GM21576 (cell line): ENCODE measurements around the gene ANKS3.

Experiments
- ATAC-seq: cut with Tn5 transposase; IDR thresholded peaks from one replicate; pipeline ENCODE4 v1.9.1; 2021; ENCODE audit warnings: mild to moderate bottlenecking, moderate library complexity; ENCODE audit not compliant: unreplicated experiment

The ANKS3 gene

GRCh38 chr16:4729876-4730275 is 4.2 kb downstream of the ANKS3 start:
- ATAC-seq = no peak

GRCh38 chr16:4728676-4729075 is 5.4 kb downstream of the ANKS3 start:
- ATAC-seq = no peak

GRCh38 chr16:4726616-4727015 is 7.5 kb downstream of the ANKS3 start:
- no peak for ATAC-seq

DNA sequence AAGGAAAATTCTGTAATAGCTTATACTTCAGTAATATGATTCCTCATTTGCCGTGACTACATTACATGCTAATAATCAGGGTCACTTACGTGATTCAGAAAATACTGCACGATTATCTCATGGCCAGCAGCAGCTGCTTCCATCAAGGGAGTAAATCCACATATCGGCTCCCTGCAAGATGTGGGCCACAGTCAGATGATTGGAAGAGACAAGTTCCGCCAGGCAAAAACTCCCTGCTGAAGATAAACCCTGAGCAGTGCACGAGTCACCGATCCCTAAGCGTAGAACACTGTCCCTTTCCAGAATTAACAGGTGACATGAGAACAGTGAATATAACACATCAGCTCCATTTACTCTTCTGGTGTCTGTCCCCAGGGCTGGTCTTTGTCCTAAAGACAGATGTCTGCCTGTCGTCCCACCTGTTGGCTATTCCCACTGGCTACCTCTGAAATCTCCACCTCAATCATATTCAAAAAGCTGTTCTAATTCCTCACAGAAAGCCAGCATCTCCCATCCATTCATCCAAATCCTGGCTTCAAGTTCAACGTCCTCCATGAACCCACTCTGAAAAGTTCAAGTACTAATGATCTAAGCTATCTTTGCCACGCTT is 9.3 kb downstream of the ANKS3 start:
- no peak for ATAC-seq

- no peak for ATAC-seq
Measured at GRCh38 chr16:4723071-4723767, 10.9 kb downstream of the ANKS3 start.

- no peak for ATAC-seq
Measured at GRCh38 chr16:4718466-4718865, 15.6 kb downstream of the ANKS3 start.

GRCh38 chr16:4714996-4715395 is 19.1 kb downstream of the ANKS3 start:
- ATAC-seq = no peak

GRCh38 chr16:4713663-4714501 is 20.2 kb downstream of the ANKS3 start:
- ATAC-seq = no peak

GRCh38 chr16:4709481-4709880 is 24.6 kb downstream of the ANKS3 start:
- ATAC-seq = no peak

DNA sequence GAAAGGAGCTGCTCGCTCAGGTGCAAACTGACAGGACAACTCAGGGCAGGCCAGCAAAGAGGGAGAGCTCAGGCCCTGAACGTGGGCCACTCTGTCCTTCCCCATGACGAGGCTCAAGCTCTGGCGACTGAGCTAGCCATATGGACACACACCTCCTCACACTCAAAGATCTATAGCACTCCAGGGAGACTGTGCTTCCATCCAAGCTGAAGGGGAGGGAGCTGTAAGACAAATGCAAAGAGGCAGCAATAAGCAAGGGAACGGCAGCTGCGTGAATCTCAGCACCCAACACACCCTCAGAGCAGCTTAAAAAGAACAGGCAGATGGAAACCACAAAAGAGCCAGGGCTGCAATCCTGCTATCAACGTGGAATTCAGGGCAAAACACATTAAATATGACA is 27.2 kb downstream of the ANKS3 start:
- ATAC-seq = no peak

DNA sequence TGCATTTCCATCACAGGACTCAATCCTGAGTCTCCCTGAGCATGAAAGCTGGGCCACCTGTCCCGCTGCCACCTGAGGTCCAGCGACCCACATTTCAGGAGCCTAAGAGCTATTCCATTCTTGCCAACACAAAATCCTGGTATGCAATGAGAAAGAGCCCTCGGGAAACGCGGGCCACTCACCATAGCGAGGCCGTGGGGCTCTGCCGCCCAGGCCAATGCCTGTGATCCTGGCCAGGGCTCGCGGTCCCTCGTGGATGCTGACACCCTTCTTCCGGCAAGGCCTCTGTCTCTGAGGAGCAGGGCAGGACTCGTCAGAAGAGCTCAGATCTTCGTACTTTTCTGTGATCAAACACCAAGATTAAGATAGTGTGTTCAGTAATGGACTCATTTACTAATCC is 29.2 kb downstream of the ANKS3 start:
- ATAC-seq = no peak

GRCh38 chr16:4704491-4704890 is 29.6 kb downstream of the ANKS3 start:
- no peak for ATAC-seq

DNA sequence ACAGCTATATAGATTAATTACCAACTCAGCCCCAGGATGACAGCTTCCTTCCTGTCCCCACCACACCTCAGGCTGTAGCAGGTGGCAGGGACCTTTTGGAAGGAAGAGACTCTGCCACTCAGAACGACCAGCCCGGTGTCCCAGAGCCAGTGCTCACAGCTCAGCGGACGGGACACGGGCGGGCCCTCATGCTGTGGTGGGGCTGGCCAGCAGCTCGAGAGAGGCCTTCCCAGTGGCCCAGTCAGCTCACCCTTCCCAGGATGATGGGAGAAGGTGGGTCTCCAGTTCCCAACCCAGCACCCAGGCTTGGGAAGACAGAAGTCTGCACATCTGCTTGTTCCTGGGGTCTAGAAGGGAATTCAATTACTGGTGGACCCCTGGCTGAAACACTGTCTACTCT is 30.2 kb downstream of the ANKS3 start:
- no peak for ATAC-seq

DNA sequence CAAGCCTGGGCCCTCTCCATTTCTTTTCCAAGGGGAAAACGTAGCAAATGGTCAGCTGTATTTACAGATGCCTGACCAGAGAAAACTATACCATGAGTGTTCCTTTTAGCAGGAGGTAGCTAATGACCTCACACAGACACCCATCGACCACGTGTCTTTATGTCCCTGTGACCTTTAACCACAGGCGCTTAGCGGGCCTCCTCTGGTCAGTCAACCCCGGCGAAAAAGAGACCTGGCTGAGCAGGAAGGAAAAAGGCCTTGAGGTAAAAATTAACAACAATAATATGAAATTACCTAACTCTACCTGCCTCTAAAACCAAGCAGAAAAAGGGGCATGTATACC is 31.6 kb downstream of the ANKS3 start:
- no peak for ATAC-seq

DNA sequence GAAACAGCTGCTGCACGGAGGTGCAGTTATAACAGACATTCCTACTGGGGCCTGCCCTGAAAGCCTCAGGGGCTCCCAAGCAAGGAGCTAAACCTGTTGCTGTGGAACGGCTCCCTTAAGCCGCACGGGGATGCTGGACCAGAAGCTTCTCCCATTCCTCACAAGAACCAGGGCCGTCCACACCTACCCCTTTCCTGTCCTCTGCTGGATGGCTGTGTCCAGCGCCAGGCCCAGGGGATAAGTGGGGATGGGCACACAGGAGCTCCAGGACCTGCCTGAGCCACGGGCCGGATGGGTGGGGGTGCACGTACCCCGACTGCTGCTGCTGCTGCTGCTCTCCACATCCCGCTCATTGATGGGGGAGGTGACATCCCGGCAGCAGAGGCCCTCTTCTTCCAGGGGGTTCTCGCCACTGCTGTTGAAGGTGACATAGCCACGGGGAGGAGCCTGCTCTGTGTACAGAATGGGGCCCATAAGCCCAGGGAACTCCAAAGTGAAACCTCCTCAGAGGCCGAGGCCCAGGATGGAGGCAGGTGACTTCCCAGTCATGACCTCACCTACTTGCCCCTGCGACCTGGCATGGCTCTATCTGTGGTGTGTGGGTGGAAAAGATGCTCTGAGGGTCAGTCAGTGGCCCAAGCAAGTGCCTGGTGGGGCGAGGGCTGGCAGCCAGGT is 32.1 kb downstream of the ANKS3 start:
- ATAC-seq = no peak

DNA sequence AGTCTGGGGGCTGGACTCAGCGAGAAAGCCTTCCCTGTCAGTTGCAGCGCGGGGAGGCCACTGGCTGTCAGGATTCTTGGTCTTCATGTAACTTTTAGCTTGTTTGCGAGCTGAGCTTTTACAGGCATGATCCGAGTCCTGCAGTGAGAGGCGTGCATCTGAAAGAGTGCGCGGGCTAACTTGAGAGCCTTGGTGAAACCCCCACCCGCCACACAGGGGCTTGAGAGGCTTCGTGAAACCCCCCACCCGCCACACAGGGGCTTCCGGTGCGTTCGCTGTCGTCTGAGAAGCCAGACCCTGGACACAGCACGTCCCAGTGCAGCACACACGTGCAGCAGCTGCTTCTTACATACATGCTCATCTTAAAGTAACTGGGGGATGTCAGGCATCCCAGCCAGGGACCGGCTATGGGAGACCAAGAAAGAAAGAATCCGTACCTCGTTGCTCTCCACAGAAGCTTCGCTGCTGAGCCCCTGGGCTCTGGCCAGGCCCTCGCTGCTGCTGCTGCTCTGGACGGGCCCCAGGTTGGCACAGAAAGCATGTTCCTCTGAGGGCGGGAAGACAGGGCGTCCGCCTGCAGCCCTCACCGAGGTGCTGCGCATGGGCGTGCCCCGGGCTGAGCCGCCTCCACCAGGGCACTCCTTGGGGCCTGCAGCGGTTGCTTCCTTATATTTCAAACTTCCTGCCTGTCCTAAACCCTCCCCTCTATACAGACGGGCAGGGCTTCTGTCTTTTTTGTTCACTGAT is 32.9 kb downstream of the ANKS3 start:
- ATAC-seq = no peak

DNA sequence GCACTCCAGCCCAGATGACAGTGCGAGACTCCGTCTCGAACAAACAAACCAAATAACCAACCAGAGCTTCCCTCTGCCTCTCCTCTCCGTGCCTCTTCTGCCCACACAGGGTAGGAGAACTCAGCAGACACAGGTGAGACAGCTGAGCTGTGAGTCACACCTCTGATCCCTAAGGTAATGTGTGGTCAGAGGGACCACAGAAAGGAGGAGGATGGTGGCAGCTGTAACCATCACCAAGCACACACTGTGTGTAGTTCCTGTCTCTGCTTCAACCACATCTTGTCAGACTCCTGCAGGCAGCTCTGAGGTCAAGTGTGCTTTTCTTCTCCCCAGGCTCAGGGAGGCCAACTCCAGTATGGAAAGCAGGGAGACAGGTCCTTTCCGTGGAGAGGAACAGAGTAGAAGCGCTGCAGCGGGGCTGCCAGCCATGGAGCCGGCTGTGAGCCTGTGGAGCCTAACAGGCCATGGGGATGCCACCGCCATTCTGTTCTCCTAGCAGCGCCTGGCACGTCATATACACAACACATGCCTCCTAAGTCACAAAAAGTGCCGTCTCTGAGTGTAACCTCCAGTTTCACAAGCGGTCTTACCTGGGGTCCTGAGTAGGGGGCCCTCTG is 33.6 kb downstream of the ANKS3 start:
- ATAC-seq = no peak

DNA sequence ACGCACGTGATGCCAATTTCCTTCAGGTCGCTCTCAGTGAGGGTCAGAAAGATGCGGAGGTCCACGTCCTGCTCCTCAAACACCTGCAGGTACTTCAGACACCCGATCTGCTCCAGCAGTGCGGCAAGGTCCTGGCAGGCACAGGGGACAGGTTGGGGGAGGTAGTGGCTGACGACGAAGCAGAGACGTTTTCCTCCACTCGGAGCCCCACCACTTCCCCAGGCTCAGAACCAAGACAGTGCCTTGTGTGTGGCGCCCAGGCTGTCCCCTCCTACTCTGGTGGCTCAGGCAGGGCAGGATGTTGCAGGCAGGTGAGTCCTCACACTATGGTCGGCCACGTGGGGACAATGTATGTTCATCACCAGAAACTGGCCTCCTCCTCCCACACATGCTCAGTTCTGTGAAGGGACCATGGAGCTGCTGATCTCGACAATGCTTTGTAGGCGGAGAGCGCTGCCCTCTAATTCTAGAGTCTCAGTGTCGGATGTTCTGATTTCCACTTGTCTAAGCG is 35.0 kb downstream of the ANKS3 start:
- no peak for ATAC-seq

- ATAC-seq = no peak
Measured at GRCh38 chr16:4698321-4699045, 35.6 kb downstream of the ANKS3 start.
